ENCODE data around the gene NAT16. TPM values are rescaled to one million over a fixed set of nuclear protein-coding genes. Genes with fewer than 3 reads are reported as not detected.
A peak's percentile ranks its signal among the peaks of the same experiment; 100 is the strongest.
"Not testable (repeated sequence)": the region's sequence is repeated elsewhere in the genome, so short reads cannot be mapped to it uniquely, and the experiment has no call there.

Gene NAT16
- total RNA-seq, 1 donor from 2014 or later: not detected

DNA sequence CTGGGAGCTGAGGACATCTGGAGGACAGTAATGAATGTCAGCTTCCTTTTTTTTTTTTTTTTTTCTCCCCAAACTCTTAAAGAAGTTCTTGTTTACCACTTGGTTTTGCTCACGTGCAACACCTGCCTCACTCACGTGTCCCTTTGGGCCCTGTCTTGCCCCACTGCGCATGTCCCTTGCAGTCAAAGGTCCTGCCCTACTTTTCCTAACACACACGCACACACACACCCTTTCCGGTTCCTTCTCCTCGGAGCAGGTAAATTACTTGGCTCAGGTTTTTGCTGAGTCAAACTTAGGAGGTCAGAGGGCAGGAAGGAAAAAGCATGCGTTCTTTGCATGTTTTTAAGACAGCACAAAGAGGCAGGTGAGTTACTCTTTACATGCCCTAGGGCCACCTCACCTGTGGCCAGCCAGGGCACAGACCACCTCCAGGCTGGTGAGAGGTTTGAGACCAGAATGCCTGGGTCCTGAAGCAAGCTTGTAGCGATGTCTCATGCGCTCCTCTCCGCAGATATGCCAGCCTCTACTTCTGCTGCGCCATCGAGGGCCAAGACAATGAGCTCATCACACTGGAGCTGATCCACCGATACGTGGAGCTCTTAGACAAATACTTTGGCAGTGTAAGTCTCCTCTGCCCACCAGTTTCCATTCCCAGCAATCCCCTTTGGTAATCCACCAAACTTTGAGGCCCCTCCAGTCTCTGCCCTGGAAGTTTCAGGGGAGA, 23.1 kb downstream of the NAT16 start:
- no peak for DNase-seq (ENCODE audit: low spot score)

DNA sequence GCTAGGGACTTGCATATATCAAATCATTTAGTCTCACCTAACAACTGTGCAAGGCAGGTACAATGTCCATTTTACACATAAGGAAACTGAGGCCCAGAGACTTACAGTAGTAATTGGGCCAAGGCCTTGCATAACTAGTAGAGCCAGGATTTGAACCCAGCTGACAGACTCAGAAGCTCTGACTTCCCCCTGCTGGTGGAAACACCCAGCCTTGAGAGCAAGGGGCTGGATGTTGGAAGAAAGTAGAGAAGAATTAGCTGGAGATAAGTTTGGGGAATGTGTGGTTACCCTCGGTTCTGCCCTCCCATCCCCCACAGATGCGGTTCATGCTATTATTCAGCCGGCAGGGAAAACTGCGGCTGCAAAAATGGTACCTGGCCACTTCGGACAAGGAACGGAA, 23.8 kb downstream of the NAT16 start:
- DNase-seq (ENCODE audit: low spot score): no peak

DNA sequence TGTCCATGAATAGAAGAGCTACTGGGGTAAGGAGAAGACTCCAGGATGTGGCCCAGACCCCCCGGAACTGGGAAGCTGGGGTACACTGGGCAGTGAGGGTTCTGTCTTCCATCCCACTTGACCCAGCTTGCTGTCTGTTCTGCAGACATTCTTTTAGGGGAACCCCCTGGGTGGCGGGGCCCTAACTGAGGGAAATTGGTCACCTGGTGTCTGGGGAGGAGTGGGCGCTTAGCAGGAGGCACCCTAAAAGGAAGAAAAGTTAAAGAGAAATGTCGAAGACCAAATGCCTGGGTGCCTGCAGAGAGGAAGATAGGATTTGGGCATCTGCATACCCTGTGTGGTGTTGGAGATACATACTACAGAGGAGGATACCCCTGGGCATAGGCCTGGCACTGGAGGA, 24.8 kb downstream of the NAT16 start:
- DNase-seq (ENCODE audit: low spot score): no peak

DNA sequence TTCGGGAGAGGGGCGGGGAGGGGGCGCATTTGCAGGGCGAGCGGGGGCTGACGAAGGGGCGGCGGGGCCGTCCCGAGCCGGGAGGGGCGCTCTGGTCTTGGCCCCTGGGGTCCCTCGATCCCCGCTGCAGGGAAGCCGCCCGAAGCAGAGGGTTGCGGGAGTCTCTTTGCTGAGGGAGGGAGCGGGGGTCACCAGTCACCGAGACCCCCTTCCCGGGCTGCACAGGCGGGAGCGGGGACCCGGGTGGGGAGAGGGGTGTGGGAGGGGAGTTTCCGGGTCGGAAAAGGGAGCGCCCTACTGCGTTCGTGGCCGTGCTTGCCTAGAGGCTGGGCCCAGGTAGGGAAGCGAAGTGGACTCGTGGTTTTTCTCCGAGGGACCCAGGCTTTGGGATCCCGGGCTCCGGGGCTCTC, 25.4 kb downstream of the NAT16 start:
- DNase-seq (ENCODE audit: low spot score): no peak

DNA sequence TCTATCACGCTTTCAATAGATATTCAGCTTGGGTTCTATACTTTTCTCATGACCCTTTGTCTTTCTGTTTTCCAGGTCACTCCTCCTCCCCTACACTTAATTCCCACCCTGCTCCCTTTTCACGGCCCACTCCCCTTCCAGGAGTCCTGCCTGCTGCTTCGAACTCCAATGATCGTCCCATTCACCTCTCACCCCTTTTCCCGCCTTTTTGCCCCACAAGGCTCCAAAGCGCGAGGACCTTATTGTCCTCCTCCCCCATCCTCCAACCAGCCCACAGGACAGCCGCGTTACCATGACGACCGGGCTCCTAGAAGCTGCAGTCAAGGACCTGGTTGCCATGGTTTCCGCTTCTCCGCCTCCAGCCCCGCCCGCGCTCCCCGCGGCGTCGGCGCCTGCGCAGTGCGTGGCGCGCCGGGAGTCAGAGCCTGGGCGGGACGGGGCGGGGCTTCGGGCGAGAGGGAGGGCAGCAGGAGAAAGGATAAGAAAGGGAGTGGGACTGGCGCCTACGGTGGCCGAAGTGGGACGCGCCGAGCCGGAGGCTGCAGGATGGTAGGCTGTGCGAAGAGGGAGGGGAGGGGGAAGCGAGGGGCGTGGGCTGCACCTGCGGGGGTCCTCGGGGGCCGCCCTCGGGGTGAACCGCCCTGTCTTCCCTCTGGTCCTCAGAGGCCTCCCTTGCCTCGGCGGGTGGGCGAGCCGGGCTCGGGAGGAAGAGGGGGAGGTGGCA, 26.0 kb downstream of the NAT16 start, which contains the start of gene AP1S1:
Gene AP1S1 (plus strand): TSS at position 508 of the 724 bp plus-strand sequence. CDS start 39 bp downstream, at position 547.
- peak; percentile 92 for DNase-seq (ENCODE audit: low spot score)

DNA sequence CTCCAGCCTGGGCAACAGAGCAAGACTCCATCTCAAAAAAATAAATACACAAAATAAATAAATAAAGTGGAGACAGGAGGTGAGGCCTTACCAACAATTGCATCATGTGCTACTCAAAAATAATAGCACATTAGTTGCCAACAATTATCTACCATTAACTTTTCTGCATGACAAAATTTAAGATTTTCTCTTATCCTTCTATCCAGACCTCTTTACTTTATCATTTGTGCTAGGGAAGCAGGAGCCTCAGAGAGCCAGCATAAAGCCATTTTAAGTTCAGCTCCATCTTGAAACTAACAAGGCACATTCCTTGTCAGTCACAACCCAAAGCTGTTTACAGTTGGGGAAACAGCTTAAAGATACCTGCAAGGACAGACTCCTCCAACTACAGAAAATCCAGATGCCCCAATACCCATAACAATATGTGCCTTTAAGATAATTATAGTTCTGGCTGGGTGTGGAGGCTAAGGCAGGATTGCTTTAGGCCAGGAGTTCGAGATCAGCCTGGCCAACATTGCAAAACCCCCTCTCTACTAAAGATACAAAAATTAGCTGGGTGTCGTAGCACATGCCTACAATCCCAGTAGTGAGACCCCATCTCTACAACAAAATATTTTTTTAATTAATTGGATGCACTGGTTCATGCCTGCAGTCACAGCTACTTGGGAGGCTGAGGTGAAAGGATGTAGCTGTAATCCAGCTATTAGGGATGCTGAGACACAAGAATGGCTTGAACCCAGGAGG, 28.0 kb downstream of the NAT16 start:
- no peak for DNase-seq (ENCODE audit: low spot score)

DNA sequence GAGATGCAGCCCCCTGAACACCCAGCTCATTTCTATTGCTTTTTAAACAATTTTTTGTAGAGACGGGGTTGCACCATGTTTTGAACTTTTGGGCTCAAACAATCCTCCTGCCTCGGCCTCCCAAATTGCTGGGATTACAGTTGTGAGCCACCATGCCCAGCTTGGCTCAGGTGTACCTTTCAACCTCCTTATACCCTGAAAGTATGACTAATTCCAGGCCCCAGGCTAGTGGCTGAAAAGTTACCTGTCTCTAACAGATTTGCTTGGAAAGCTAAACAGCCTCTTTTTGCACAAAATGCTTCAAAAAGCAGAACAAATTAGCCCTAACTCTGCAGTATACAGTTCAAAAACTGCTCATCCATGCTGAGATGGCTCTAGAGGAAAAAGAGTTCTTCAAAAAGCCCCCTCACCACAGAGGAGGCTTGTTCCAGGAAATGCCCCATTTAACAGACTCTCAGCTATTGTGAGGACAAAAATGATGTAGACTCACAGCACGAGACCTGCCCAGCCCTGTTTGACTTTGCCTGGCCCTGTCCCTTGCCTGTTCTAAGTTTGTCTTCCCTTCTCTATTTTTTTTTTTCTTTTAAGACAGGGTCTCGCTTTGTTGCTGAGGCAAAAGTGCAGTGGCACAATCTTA, 39.2 kb downstream of the NAT16 start:
- DNase-seq (ENCODE audit: low spot score): no peak

DNA sequence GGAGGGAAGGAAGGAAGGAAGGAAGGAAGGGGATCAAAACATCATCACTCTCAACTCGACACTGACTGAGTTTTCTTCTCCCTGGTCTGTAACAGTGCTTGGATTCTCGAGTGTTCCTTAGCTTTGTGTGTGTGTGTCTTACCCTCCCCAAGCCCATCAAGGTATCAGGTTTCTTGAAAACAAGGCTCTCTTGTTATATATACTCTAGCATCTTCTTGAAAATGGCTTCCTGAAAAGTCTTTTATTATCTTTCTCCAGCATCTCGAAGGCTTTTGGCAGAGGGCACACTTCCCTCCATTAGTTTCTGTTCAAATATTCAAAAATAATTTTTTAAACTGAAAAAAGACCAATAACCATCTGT, 39.8 kb downstream of the NAT16 start:
- no peak for DNase-seq (ENCODE audit: low spot score)

DNA sequence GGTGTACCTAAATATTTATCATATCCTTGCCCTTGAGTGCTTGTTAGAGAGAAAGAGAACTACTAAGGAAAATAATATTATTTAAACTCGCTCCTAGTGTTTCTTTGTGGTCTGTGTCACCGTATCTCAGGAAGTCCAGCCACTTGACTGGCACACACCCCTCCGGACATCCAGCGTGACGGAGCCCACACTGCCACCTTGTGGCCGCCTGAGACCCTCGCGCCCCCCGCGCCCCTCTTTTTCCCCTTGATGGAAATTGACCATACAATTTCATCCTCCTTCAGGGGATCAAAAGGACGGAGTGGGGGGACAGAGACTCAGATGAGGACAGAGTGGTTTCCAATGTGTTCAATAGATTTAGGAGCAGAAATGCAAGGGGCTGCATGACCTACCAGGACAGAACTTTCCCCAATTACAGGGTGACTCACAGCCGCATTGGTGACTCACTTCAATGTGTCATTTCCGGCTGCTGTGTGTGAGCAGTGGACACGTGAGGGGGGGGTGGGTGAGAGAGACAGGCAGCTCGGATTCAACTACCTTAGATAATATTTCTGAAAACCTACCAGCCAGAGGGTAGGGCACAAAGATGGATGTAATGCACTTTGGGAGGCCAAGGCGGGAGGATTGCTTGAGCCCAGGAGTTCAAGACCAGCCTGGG, 41.8 kb downstream of the NAT16 start:
- DNase-seq (ENCODE audit: low spot score): peak; percentile 72

DNA sequence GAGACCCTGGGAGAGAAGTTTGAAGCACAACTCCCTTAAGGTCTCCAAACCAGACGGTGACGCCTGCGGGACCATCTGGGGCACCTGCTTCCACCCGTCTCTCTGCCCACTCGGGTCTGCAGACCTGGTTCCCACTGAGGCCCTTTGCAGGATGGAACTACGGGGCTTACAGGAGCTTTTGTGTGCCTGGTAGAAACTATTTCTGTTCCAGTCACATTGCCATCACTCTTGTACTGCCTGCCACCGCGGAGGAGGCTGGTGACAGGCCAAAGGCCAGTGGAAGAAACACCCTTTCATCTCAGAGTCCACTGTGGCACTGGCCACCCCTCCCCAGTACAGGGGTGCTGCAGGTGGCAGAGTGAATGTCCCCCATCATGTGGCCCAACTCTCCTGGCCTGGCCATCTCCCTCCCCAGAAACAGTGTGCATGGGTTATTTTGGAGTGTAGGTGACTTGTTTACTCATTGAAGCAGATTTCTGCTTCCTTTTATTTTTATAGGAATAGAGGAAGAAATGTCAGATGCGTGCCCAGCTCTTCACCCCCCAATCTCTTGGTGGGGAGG, 42.4 kb downstream of the NAT16 start:
- no peak for DNase-seq (ENCODE audit: low spot score)

DNA sequence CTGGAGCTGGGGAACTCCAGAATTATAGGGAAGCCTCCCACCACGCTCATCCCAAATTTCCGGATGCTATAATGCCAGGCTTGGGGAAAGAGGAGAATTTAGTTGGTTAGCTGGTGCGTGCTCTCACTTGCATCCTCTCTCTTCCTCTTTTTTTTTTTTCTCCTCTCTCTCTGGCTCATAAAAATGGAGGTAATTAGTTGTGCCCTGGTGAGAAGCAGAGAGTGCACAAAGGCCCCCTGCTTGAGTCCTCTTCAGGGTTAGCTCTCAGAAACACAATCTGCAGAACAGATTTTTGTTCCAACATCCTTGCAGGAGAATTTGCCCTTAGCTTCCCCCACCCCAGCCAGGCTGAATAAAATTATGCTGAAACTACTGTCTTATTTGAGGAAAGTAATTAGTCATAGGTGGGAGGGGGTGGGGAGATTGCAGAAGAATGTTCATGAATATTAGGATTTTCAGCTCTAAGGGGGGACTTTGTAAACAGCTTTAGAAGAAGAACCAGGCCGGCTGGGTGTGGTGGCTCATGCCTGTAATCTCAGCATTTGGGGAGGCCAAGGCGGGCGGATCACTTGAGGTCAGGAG, 45.6 kb downstream of the NAT16 start:
- DNase-seq (ENCODE audit: low spot score): no peak

DNA sequence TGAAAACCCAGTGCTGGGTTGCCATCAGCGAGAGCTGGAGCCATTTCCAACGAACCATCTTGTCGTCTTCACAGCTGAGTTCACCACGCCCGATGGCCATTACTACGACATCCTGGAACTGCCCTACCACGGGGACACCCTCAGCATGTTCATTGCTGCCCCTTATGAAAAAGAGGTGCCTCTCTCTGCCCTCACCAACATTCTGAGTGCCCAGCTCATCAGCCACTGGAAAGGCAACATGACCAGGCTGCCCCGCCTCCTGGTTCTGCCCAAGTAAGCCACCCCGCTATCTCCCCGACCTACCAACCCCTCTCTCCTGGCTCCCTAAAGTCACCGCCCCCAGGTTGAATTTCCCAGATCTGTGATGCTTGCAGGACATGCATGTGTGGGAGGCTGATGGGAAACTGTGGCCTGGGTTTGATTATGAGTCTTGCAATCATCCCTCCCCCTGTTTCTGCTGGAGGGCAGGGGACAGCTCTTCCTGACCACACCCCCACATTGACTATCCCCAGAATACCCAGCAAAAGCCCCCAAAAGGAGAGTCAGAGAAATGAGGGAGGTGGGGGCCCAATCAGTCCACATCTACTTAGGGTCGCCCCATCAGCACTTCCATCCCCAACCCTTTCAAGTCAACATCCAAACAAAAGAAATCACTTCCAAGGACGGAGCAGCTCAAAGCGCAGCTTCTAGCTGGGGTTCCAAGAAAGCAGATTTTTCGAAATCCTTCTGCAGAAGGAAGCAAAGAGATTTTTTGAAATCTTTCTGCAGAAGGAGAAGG, 46.3 kb downstream of the NAT16 start:
- DNase-seq (ENCODE audit: low spot score): no peak

DNA sequence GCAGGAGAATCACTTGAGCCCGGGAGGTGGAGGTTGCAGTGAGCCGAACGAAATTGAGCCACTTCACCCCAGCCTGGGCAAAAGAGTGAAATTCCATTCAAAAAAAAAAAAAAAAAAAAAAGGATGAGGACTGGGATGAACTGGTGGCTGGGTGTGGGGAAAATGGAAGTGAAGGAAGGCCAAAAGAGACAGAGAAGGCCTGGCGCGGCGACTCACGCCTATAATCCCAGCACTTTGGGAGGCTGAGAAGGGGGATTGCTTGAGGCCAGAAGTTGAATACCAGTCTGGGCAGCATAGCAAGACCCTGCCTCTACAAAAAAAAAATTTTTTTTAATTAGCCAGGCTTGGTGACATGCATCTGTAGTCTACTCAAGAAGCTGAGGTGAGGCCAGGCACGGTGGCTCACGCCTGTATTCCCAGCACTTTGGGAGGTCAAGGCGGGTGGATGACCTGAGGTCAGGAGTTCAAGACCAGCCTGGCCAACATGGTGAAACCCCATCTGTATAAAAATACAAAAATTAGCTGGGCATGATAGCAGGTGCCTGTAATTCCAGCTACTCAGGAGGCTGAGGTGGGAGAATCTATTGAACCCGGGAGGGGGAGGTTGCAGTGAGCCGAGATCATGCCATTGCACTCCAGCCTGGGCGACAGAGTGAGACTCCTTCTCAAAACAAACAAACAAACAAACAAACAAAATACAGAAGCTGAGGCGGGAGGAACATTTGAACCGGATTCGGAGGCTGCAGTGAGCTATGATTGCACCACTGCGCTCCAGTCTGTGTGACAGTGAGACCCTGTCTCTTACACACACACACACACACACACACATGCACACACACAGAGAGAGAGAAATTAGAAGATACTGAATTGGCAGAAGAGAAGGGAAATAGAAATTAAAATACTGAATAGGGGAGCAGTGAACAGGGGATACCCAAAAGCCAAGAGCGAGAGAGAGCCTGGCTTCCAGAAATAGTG, 47.2 kb downstream of the NAT16 start:
- not testable (repeated sequence) for DNase-seq (ENCODE audit: low spot score)

DNA sequence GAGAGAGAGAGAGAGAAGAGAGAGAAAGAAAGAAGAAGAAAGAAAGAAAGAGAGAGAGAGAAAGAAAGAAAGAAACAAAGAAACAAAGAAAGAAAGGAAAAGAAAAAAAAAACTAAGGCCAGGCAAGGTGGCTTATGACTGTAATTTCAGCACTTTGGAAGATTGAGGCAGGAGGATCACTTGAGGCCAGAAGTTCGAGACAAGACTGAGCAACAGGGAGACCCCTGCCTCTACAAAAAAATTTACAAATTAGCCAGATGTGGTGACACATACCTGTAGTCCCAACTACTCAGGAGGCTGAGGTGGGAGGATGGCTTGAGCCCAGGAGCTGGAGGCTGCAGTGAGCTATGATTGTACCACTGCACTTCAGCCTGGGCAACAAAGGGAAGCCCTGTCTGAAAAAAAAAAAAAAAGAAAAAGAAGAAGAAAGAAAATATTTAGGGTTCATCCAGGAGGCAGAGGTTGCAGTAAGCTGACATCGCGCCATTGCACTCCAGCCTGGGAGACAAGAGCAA, 50.4 kb downstream of the NAT16 start:
- DNase-seq (ENCODE audit: low spot score): no peak

DNA sequence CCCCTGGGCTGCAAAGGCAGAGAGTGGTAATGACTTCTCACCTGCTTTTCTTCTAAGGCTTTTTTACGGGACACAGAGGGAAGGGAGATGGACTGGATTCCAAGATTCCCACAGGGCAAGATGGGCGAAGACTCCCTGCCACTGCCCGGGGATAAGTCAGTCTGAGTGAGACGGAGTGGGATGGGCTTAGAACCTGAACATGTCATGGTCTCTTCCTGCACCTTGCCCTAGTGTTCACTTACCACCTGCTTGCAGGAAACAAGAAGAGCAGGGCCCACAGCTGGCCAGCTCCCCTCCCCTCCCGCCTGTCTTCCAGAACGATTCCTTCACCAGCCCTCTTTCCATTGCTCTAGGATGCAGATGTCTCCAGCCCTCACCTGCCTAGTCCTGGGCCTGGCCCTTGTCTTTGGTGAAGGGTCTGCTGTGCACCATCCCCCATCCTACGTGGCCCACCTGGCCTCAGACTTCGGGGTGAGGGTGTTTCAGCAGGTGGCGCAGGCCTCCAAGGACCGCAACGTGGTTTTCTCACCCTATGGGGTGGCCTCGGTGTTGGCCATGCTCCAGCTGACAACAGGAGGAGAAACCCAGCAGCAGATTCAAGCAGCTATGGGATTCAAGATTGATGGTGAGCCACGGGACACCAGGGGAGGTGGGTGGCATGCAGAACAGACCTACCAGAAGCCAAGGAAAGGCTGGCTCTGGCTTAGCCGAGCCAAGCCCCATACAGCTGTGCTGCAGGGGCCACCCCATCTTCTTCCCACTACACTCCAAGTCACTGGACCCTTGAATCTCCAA, 51.9 kb downstream of the NAT16 start:
- DNase-seq (ENCODE audit: low spot score): no peak

DNA sequence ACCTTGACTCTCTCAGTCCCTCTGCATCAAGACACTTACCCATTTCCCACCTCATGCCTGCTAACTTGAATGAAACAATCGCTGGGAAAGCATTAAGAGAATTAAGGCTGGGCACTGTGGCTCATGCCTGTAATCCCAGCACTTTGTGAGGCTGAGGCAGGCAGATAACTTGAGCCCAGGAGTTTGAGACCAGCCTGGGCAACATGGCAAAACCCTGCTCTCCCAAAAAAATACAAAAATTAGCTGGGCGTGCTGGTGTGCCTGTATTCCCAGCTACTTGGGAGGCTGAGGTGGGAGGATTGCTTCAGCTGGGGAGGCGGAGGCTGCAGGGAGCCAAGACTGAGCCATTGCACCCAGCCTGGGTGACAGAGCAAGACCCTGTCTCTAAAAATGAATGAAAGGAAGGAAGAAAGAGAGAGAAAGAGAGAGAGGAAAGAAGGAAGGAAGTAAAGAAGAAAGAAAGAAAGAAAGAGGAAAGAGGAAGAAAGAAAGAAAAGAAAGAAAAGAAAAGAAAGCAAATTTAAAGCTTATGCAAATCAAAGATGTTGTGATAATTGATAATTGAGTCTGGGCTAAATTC, 52.5 kb downstream of the NAT16 start:
- no peak for DNase-seq (ENCODE audit: low spot score)

DNA sequence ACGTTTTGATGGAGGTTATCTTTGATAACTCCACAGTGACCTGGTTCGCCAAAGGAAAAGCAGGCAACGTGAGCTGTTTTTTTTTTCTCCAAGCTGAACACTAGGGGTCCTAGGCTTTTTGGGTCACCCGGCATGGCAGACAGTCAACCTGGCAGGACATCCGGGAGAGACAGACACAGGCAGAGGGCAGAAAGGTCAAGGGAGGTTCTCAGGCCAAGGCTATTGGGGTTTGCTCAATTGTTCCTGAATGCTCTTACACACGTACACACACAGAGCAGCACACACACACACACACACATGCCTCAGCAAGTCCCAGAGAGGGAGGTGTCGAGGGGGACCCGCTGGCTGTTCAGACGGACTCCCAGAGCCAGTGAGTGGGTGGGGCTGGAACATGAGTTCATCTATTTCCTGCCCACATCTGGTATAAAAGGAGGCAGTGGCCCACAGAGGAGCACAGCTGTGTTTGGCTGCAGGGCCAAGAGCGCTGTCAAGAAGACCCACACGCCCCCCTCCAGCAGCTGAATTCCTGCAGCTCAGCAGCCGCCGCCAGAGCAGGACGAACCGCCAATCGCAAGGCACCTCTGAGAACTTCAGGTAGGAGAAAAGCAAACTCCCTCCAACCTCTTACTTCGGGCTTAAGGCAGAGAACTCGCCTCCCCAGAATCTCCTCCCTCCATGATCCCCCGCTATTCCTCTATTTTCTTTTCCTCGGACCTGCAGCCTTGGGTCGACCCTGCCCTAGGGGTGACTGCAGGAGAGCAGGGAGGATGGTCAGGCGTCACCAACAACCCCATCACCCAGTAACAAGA, 53.2 kb downstream of the NAT16 start, which contains the start of gene SERPINE1:
Gene SERPINE1 (plus strand): TSS at position 454 of the 809 bp plus-strand sequence. CDS start 1,290 bp downstream, outside the sequence.
- peak; percentile 79 for DNase-seq (ENCODE audit: low spot score)
